Measurements from ENCODE around the gene ZC3H18. TPM values are rescaled to one million over a fixed set of nuclear protein-coding genes. Genes with fewer than 3 reads are reported as not detected.

ZC3H18 gene
- total RNA-seq, 2 donors from 2014 or later: 23.2 to 29.1 TPM

DNA sequence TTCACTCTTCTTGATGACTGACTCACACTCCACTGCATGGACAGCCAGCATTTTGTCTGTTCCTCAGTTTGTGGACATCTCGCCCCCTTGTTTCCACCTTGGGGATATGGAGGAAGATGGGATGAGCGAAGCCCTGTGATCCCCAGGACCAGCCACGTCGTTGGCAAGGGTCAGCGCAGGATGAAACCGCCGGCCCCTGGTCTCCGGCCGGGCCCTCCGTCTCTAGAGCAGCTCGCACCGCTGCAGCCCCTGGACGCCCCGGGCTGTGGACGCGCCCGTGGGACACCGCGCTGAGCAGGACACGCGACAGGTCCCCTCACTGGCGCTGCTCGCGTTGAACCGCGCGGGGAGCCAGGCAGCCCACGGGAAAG is 604 bp upstream of the ZC3H18 start:
- intact Hi-C loops (cut with DNase I): no loop called here
- DNase-seq (ENCODE audit: low spot score): peak; percentile 86

DNA sequence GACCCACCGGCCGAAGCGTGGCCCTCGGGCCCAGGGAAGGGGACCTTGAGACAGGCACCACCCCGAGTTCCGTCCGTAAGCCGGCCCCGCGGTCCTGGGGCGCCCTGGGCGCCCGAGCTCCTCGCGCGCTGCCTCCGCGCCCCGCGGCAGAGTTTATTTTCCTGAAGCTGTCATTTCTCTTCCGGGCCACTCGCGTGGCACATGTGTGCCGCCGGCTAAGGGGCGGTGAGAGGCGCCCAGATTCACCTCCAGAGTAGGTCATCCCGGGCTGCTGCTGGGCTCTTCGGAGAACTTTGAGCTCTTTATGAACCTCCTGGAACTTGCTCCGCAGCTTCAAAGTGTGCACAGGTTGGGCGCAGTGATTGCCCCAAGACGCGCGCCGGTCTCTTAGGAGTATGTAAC is 489 bp downstream of the ZC3H18 start:
- intact Hi-C loops (cut with DNase I): no loop called here
- DNase-seq (ENCODE audit: low spot score): no peak

DNA sequence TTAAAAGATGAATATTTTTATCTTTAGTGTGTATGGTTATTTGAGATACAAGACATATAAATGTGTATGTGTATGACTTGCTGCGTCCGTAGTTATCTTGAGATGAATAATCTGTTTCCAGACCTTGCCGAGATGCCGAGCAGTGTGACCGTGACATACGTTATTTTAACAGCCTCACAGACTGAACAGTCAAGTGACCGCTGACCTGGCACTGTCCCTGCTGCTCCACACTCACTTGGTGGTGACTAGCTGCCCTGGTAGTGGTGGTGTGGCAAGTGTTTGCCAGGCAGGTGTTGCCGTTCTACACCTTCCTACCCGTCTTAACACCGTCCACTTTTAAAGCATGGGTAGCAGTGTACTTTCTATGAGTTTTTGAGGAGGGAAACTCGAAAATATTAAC is 5.0 kb downstream of the ZC3H18 start:
- DNase-seq (ENCODE audit: low spot score): no peak
- intact Hi-C loops (cut with DNase I): no loop called here

DNA sequence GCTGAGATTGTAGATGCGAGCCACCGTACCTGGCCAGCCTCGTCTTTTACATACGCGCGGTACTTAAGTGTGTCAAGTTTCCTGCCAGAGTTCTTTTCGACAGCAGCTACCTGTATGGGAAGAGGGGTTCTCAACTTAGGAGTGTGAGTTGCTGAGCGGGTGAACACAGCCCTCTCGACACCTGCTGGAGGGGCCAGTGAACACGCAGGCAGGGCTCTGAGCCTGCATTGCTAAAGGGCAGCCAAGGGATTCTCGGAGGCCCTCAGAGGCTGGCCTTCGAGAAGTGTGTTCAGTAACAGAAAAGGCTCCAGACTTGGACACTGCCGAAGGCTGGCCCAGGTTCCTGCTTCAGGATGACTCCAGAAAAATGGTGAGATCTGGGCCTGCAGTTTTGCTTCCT is 6.1 kb downstream of the ZC3H18 start:
- intact Hi-C loops (cut with DNase I): no loop called here

DNA sequence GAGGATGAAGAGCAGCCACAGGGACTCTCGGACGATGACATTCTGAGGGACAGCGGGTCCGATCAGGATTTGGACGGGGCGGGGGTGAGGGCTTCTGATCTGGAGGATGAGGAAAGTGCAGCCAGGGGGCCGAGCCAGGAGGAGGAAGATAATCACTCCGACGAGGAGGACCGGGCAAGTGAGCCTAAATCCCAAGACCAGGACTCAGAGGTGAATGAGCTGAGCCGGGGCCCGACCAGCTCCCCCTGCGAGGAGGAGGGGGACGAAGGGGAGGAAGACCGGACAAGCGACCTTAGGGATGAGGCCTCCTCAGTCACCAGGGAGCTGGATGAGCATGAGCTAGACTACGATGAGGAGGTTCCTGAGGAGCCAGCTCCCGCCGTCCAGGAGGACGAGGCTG is 7.0 kb downstream of the ZC3H18 start:
- DNase-seq (ENCODE audit: low spot score): no peak
- intact Hi-C loops (cut with DNase I): no loop called here

More for the DNA sequence above, 6.1 kb downstream of the ZC3H18 start:
- no peak for DNase-seq (ENCODE audit: low spot score)

DNA sequence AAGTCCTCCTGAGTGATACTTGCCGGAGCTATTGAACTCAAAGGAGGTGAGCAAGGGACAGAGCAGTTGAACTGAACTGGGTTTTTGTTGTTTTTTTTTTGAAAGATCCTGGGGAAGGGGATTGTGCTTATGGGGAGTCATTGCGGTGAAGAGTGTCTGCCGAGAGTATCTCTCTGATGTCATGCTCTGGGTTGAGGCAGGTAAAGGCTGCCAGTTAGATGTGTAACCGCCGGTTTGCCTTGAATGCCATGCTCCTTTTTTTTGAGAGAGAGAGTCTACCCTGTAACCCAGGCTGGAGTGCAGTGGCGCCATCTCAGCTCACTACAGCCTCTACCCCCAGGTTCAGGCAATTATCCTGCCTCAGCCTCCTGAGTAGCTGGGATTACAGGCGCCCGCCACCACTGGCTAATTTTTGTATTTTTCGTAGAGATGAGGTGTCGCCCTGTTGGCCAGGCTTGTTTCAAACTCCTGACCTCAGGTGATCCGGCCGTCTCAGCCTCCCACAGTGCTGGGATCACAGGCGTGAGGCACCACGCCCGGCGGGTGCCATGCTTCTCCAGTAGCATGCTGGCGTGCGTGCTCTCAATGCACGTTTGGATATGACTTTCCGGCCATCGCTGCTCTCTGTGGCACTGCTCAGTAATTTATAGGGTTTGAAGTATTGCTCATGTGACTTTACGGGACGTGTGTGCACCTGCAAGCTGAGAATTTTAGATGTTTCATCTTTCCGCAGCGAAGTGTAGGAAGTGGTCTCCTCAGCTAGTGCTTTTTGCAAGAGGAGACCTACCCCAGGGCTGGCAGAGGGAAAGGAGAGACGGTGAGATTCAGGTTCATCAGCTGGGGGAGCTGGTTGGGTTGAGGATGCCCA is 8.5 kb downstream of the ZC3H18 start:
- DNase-seq (ENCODE audit: low spot score): no peak
- intact Hi-C loops (cut with DNase I): no loop called here

DNA sequence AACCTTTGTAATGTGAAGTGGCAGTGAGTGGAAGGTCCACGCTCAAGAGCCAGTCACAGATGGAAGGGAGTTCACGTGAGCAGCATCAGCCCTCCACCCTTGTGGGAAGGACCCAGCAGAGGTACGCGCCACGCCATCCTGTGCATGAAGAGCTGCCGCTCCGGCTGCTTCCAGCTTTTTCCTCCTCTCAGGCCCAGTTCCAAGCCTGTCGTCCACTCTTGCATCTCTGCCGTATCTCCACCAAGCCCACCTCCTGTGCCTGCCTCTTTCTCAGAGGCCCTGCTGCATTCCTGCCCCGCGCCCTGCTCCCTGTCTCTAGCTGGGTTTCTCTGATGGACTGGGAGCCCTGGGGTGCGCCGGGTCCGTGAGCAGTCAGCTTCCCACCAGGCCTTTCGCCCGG is 10.2 kb downstream of the ZC3H18 start:
- intact Hi-C loops (cut with DNase I): no loop called here
- DNase-seq (ENCODE audit: low spot score): no peak

DNA sequence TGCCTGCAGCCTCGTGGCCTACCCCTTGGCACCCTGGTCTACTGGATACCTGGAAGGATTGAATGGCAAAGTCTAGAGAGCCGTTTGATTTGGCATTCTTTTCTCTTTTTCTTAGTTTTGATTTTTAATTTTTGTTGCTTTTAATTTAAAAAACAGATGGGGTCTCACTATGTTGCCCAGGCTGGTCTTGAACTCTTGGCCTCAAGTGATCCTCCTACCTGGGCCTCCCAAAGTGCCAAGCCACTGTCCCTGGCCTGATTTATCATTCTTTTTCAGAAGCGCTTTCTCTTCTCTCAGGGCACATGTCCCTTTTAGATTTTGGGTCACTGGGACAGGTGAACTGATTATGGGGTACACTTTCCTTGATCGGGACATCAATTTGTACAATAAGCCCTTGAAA is 10.8 kb downstream of the ZC3H18 start:
- DNase-seq (ENCODE audit: low spot score): no peak

DNA sequence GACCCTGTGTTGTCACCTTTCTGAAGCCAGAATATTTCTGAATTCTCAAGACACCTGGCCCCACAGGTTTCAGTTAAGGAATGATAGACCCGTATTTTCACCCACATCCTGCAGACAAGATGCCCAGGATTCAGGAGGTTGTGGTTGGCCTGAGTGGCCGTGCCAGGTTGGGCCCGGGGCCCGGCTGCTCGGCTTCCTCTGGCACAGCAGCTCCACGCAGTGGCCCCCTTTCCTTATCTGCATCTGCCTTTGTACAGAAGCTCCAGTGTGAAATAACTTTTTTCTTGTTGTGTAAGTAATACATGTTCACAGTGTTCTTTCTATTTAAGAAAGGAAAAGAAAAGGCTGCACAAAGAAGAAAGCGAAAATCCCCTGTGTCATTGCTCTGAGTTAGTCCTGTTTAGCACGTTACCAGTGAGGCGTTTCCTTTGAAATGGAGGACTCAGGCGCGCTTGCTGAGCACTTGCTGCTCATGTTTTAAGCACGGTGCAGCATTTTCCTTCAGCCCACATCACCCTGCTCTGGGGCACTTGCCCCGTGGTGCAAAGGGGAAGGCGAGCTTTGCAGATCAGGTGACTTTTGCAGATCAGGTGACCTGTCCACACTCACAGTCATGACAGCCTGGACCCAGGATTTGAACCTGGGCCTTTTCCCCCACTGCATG is 12.8 kb downstream of the ZC3H18 start:
- DNase-seq (ENCODE audit: low spot score): no peak
- intact Hi-C loops (cut with DNase I): no loop called here

More for the DNA sequence above, 10.8 kb downstream of the ZC3H18 start:
- intact Hi-C loops (cut with DNase I): no loop called here

DNA sequence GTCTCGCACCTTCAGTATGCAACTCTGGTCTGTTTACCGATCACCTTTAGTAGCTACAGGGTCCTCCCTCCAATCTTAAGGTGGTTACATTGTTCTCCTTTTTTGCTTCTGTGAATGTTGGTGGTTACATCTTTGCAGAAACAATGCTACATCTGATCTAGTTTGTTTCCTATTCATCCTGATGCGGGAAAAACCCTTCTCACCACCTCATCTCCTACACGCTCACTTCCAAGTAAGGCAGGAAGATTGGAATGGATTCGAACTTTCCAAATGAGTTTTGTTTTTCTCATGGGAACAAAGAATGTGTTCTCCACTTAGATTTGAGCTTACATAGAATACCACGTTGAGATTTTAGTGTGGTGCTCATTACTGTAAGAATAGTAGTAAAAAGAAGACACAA is 14.5 kb downstream of the ZC3H18 start:
- intact Hi-C loops (cut with DNase I): no loop called here
- no peak for DNase-seq (ENCODE audit: low spot score)

DNA sequence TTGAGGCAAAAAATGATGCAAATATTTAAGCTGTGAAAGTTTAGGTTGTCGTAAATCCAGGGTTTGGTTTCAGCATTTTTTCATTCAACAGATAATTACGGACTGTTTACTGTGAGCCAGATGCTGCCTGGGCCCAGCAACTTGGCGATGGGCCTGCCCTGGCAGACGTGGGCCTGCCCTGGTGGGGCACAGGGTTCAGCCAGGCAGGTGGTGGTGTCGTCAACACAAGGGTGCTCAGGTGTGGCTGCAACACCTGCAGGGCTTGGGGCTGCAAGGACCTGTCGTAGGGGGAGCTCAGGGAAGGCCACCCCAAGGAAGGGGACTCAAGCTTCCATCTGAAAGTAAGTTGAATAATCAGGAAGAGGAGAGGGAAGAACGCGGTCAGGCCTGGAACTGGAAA is 15.1 kb downstream of the ZC3H18 start:
- intact Hi-C loops (cut with DNase I): no loop called here
- no peak for DNase-seq (ENCODE audit: low spot score)

DNA sequence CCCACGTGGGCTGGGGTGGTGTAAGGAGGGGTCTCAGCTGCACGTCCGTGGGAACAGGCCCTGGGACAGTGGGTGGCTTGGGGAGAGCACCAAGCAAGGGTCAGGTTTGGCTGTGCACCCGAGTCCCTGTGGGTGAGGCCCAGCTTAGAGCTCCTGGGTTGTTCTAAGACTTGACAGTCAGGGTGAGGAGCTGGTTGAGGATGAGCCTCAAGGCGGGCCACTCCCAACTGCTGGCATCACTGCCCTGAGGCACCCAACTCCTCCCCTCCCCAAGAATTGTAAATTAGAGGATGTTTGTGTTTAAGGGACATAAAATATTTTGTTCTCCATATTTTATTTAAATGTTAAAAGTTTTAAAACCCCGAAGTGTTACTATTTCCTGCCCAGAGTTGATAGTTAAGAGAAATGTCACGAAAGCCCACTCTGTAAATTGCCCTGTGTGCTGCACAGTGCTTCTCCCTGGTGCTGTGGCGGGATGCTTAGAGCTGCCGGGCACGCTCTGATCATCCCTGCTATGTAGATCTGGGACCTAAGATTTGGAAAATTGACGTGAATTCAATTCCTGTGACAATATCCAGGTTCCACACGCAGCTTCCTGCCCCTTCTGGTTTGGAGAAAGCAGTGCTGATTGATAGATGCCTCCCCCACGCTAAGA is 15.9 kb downstream of the ZC3H18 start:
- intact Hi-C loops (cut with DNase I): no loop called here
- no peak for DNase-seq (ENCODE audit: low spot score)

DNA sequence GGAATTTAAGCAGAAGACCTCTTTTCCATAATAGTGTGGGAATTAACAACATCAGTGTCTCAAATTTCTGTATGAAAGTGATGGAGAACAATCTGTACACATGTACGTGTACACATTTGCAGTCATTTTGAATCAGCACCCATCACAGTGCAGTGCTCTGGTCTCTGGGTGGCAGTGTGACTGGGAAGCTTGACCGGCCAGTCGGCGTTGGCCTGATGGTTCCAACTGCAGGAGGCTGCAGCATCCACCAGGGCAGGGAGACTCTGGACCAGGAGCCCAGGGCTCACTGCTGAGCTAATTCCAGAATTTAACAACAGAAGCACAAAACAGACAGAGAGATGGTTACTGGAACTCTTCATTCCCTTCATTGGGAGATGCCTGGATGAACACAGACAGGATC is 17.9 kb downstream of the ZC3H18 start:
- DNase-seq (ENCODE audit: low spot score): no peak
- intact Hi-C loops (cut with DNase I): loop anchor here in 1 of 2 donors (1.0 kb wide), 1 partner anchor 38 kb away; no protein-coding TSS in a partner anchor

DNA sequence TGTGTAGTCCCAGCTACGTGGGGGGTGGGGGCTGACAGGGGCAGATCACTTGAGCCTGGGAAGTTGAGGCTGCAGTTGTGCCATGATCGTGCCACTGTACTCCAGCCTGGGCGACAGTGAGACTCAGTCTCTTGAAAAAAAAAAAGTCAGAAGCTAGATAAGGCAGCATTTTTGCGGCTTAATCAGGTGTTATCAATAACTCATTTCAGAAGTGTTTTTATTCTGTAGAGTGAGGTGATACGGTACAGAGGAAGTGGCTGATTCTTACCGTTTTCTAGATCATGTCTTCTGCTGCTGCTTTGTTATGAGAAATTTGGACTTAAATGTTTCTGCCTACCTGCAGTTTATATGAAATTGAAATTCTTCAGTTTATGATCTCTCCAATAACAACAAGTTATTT is 18.6 kb downstream of the ZC3H18 start:
- intact Hi-C loops (cut with DNase I): loop anchor here in 1 of 2 donors (1.0 kb wide), 1 partner anchor 38 kb away; no protein-coding TSS in a partner anchor
- no peak for DNase-seq (ENCODE audit: low spot score)

DNA sequence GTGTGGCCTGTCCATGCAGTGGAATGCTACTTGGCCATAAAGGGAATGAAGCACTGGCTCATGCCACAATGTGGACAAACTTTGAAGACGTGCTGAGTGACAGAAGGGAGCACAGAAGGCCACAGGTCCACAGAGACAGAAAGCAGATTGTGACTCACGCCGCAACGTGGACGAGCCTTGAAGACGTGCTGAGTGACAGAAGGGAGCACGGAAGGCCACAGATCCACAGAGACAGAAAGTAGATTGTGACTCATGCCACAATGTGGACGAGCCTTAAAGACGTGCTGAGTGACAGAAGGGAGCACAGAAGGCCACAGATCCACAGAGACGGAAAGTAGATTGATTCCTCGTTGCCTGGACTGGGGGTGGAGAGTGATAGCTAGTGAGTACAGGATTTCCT is 19.2 kb downstream of the ZC3H18 start:
- no peak for DNase-seq (ENCODE audit: low spot score)
- intact Hi-C loops (cut with DNase I): no loop called here

DNA sequence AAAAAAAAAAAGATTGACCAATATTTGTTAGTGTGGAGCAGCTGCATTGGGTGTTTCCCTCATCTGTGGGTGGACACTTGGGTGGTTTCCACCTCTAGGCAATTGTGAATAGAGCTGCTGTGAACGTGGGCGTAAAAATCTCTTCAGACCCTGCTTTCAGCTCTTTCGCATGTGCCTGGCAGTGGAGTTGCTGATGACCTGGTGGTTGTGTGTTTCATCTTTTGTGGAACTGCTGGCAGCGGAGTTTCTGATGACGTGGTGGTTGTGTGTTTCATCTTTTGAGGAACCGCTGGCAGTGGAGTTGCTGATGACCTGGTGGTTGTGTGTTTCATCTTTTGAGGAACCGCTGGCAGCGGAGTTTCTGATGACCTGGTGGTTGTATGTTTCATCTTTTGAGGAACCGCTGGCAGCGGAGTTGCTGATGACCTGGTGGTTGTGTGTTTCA is 21.4 kb downstream of the ZC3H18 start:
- peak; percentile 87 for DNase-seq (ENCODE audit: low spot score)
- intact Hi-C loops (cut with DNase I): no loop called here

DNA sequence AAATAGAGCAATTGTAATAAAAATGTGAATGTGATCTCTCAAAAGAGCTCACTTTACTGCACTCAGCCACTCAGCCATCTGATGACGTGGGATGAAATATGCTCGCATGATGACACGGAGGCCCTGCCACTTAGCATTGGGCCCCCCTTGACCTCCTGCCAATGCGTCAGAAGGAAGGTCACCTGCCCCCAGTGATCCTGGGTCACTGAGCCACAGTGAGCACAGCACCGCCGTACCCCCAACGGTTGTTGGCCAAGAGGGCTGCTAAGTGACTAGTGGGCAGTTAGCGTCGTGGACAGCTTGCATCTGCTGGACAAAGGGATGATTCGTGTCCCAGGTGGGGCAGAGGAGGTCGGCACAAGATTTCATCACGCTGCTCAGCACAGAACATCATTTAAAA is 22.9 kb downstream of the ZC3H18 start:
- DNase-seq (ENCODE audit: low spot score): no peak

DNA sequence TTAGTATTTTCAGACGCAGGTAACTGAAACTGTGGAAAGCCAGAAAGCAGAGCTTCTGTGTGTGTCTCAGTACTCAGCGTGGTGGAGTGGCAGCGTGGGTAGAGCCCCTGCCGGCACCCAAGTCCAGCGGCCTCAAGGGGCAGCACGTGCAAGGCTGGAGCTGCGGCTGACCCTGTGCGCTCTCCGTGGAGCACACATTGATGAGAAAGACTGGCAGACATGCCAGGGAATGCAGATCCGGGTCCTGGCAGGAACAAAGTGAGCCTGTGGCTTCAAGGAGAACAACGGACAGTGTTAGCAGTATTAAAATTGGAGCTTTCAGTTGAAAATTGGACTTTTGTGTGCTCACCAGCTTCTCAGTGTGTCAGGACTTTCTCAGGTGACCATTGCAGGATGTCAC is 23.3 kb downstream of the ZC3H18 start:
- no peak for DNase-seq (ENCODE audit: low spot score)
- intact Hi-C loops (cut with DNase I): no loop called here

More for the DNA sequence above, 22.9 kb downstream of the ZC3H18 start:
- intact Hi-C loops (cut with DNase I): no loop called here

DNA sequence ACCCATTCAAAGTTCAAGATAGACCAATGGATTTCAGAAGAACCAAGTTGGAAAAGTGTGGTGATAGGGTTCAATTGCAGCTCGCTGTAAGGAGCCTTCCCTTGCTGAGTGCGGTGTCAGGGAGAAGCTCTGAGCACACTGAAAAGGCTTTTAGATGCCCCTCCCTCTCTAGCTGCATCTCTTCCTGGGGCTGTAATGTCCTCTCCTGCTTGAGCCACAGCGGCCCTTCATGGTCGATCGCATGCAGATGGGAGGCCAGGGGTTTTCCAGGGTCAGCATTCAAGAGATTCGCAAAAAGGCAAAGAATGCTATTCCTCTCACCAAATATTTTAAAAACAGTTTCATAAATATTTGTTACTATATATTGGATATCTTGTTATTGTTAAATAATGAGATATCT is 23.7 kb downstream of the ZC3H18 start:
- DNase-seq (ENCODE audit: low spot score): no peak
- intact Hi-C loops (cut with DNase I): no loop called here

DNA sequence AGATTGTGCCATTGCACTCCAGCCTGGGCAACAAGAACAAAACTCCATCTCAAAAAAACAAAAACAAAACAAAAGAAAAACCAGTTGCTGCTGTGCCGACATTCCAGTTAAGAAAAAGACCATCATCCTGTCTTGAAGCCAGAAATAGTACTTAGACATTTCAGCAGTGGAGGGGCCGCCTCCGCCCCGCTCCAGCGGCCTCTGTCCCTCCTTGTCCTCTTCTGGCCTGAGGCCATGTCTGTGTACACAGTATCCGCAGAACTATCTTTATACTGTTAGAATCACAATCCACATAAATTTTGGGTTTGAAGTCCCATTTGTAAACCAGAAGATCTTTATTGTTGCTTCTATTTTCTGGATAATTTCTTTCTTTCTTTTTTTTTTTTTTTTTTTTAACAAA is 24.9 kb downstream of the ZC3H18 start:
- no peak for DNase-seq (ENCODE audit: low spot score)
- intact Hi-C loops (cut with DNase I): no loop called here

Data from posterior vena cava (tissue), 2 donors.